GM18909 (cell line): ENCODE results near the gene CACNA1A.
"Not testable (repeated sequence)": the region's sequence is repeated elsewhere in the genome, so short reads cannot be mapped to it uniquely, and the experiment has no call there.

ENCODE experiments used
- ATAC-seq: cut with Tn5 transposase; IDR thresholded peaks from one replicate; pipeline ENCODE4 v1.9.1; 2021; ENCODE audit warnings: mild to moderate bottlenecking; ENCODE audit not compliant: unreplicated experiment, poor library complexity

Gene CACNA1A

GRCh38 chr19:13429563-13429962 lies 76.7 kb downstream of the CACNA1A start:
- no peak for ATAC-seq

- ATAC-seq, result no peak
Measured at GRCh38 chr19:13428352-13428751, 77.9 kb downstream of the CACNA1A start.

GRCh38 chr19:13427273-13428051 lies 78.8 kb downstream of the CACNA1A start:
- no peak for ATAC-seq

- not testable (repeated sequence) for ATAC-seq
Measured at GRCh38 chr19:13425875-13426274, 80.4 kb downstream of the CACNA1A start.

GRCh38 chr19:13425151-13425550 lies 81.1 kb downstream of the CACNA1A start:
- no peak for ATAC-seq

GRCh38 chr19:13420780-13421179 lies 85.5 kb downstream of the CACNA1A start:
- ATAC-seq, result no peak

- no peak for ATAC-seq
Measured at GRCh38 chr19:13417054-13417453, 89.2 kb downstream of the CACNA1A start.

- no peak for ATAC-seq
Measured at GRCh38 chr19:13411899-13412298, 94.4 kb downstream of the CACNA1A start.

GRCh38 chr19:13410946-13411345 lies 95.3 kb downstream of the CACNA1A start:
- ATAC-seq, result no peak

- ATAC-seq, result no peak
Measured at GRCh38 chr19:13408889-13409518, 97.3 kb downstream of the CACNA1A start.

- no peak for ATAC-seq
Measured at GRCh38 chr19:13404236-13404635, 102.0 kb downstream of the CACNA1A start.

- ATAC-seq, result no peak
Measured at GRCh38 chr19:13401388-13401787, 104.9 kb downstream of the CACNA1A start.

GRCh38 chr19:13400296-13400695 lies 106.0 kb downstream of the CACNA1A start:
- ATAC-seq, result no peak

- no peak for ATAC-seq
Measured at GRCh38 chr19:13399746-13400145, 106.5 kb downstream of the CACNA1A start.

GRCh38 chr19:13398780-13399726 lies 107.2 kb downstream of the CACNA1A start:
- ATAC-seq, result no peak

GRCh38 chr19:13398182-13398581 lies 108.1 kb downstream of the CACNA1A start:
- ATAC-seq, result no peak

GRCh38 chr19:13396250-13397080 lies 109.8 kb downstream of the CACNA1A start:
- no peak for ATAC-seq

GRCh38 chr19:13382633-13382938 lies 123.7 kb downstream of the CACNA1A start:
- ATAC-seq, result no peak

GRCh38 chr19:13381827-13382632 lies 124.2 kb downstream of the CACNA1A start:
- no peak for ATAC-seq
